SJSA1 (cell line): ENCODE results near the gene RAMP3. TPM values are rescaled to one million over a fixed set of nuclear protein-coding genes. Genes with fewer than 3 reads are reported as not detected.
A peak's percentile ranks its signal among the peaks of the same experiment; 100 is the strongest.
"Not testable (repeated sequence)": the region's sequence is repeated elsewhere in the genome, so short reads cannot be mapped to it uniquely, and the experiment has no call there.

Experiments
- DNase-seq, 2 experiments: peaks; one replicate each; pipeline ENCODE4 v3.0.0-alpha.2; 2015 to 2020; ENCODE audit warnings: low spot score in 2 of 2, low read depth in 1 of 2
- H3K27ac ChIP-seq: fragments of 250-450 bp; sonication (Bioruptor Pico); 2 replicates; pipeline ENCODE4 v1.5.1; 2020; ENCODE audit warnings: mild to moderate bottlenecking, moderate library complexity
- H3K27me3 ChIP-seq: fragments of 250-450 bp; sonication (Bioruptor Pico); replicated peaks from 2 replicates; pipeline ENCODE4 v1.5.1; 2020; ENCODE audit warnings: mild to moderate bottlenecking, moderate library complexity
- H3K36me3 ChIP-seq: fragments of 250-450 bp; sonication (Bioruptor Pico); 2 replicates; pipeline ENCODE4 v1.5.1; 2020; ENCODE audit warnings: mild to moderate bottlenecking
- H3K4me1 ChIP-seq: fragments of 250-450 bp; sonication (Bioruptor Pico); replicated peaks from 2 replicates; pipeline ENCODE4 v1.6.1; 2021; ENCODE audit warnings: mild to moderate bottlenecking
- H3K4me3 ChIP-seq: fragments of 250-450 bp; sonication (Bioruptor Pico); 2 replicates; pipeline ENCODE4 v1.5.1; 2020; ENCODE audit warnings: mild to moderate bottlenecking
- H3K9me3 ChIP-seq: fragments of 250-450 bp; sonication (Bioruptor Pico); replicated peaks from 2 replicates; pipeline ENCODE4 v1.5.1; 2020; ENCODE audit warnings: mild to moderate bottlenecking
- total RNA-seq: library from RNA; depleted of rRNA; stranded (reverse); fragments of >200 nt; shearing (Covaris generic); gene quantifications from 2 replicates; pipeline ENCODE4 v1.2.3, GENCODE V29; 2014; rRNA removed

RAMP3 gene
- total RNA-seq = not detected in 2 replicates

DNA sequence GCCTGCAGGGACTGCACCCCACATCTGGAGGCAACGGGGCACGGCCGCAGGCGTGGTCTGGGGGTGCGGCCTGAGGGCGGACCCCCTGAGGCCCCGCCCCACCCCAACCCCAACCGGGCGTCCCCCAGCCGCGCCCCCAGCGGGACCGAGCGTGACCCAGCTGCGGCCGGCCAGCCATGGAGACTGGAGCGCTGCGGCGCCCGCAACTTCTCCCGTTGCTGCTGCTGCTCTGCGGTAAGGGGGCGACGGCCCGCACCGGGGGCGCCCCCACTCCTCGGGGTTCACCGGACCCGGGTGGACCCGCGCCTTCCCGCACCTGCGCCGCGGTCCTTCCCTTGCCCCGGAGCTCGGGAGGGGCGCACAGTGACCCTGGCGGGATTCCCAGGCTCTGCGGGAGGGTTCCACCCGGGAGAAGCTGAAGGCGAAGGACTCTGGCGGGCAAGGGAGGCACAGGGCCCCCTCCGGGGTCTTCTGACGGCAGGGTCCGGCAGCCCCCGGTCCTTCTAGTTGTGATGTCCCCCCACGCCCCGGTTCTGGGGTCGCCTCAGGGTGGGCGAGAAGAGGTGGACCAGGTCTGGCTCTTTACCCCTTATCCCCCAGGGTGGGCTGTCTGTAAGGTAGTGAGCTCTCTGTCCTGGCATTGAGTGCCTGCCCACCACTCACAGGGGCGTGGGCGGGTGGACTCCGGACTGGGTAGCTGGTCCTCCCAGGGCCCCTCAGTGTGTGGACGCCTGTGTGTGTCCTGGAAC, at the start of gene RAMP3:
Gene RAMP3, plus strand, starts transcription at position 139 of the 749 bp plus-strand sequence. Its CDS starts 38 bp downstream, at position 177.
- no peak for DNase-seq
- no peaks in the 10 kb centered on the region for H3K36me3 ChIP-seq
- H3K9me3 ChIP-seq = no peaks in the 10 kb centered on the region
- H3K27ac ChIP-seq = no peak within 1 kb of the TSS
- peaks cover 21% of the 10 kb centered on the region for H3K27me3 ChIP-seq
- no peaks in the 10 kb centered on the region for H3K4me1 ChIP-seq
- H3K4me3 ChIP-seq = no peak within 1 kb of the TSS

- Histone ChIP-seq H3K4me3 (no peak overlapping the region), H3K36me3 (peaks cover 64% of the 10 kb centered on the region), H3K9me3 (no peaks in the 10 kb centered on the region), H3K27me3 (peaks cover 5% of the 10 kb centered on the region), H3K27ac (no peak overlapping the region), H3K4me1 (peaks cover 7% of the 10 kb centered on the region; the same call in 1 of the 2 replicates)
- DNase-seq = no peak
These were observed 48.7 kb upstream of the RAMP3 start for GRCh38 chr7:45108863-45109262.

DNA sequence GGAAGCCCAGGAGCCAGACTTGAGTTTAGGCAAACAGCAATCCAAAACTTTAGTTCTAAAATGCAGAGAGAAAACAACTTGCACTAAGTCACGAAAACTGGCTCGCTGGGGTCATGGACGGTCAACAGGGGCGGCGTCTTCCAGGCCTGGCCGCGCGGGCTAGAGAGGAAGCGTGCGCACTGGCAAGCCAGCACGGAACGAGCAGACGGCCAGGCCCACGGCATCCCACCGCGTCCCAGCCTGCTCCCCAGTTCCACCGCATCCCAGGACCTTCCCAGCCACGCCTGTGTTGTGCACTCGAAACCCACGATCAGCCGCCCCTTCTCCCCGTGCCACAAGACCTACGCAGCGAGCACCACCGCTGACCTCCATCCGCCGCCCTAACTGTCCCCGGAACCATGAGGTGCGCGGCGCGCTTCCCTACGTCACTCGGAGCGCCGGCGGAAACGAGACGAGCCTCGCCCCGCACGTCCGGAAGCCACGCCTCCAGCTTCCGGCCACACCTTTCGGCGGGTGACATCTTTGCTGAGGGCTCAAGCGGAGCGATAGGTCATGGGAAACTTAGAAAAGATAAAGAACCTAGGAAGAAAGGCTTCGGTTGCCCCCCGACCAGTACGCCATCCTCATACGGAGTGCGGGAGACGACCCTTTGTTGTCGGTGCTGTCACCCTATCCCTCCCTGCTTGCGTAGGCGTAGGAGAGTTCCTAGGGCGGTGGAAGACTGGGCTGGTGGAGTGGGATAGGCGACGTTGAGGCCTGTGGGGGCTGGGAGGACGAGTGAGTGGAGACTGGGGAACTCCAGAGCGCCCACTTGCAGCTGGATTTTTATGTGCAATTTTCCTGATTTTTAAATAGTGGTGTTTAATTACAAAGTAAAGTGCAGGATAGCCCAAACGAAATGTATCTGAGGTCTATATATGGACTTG, 46.0 kb upstream of the RAMP3 start, which contains the start of gene TBRG4:
Gene TBRG4, minus strand, starts transcription at position 400 of the 926 bp plus-strand sequence. CDS start 2,460 bp downstream, outside the sequence.
- DNase-seq = peak; percentile 93 to 98
- peaks cover 7% of the 10 kb centered on the region; the same call in 1 of the 2 replicates for H3K4me1 ChIP-seq
- H3K4me3 ChIP-seq = peak within 1 kb of the TSS; percentile 83
- H3K27me3 ChIP-seq = peaks cover 9% of the 10 kb centered on the region
- no peaks in the 10 kb centered on the region for H3K9me3 ChIP-seq
- peaks cover 37% of the 10 kb centered on the region for H3K36me3 ChIP-seq
- H3K27ac ChIP-seq = peak within 1 kb of the TSS; percentile 83

DNA sequence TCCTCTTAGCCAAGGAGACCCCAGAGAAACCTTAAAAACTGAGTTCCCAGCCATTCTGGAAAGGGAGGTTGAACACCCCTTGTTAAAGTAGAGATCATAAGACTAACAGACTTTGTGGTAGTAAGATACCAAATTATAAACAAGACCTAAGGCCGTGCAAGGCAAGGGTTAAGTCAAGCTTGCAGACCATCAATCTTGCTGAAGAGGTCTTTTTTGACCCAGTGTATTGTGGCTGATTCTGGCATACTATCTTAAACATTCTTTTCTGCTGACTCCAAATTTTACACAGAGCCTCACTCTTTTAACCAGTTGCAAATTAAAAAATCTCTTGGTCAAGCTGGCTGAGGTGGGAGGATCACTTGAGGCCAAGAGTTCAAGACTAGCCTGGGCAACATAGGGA, 44.9 kb upstream of the RAMP3 start:
- Histone ChIP-seq H3K4me3 (no peak overlapping the region), H3K36me3 (peaks cover 26% of the 10 kb centered on the region), H3K27ac (no peak overlapping the region), H3K27me3 (peaks cover 9% of the 10 kb centered on the region), H3K9me3 (no peaks in the 10 kb centered on the region), H3K4me1 (peaks cover 7% of the 10 kb centered on the region; the same call in 1 of the 2 replicates)
- no peak for DNase-seq

- H3K9me3 ChIP-seq, DNase-seq, H3K4me1 ChIP-seq: not testable (repeated sequence)
These were observed 43.3 kb upstream of the RAMP3 start for GRCh38 chr7:45114257-45114656.

DNA sequence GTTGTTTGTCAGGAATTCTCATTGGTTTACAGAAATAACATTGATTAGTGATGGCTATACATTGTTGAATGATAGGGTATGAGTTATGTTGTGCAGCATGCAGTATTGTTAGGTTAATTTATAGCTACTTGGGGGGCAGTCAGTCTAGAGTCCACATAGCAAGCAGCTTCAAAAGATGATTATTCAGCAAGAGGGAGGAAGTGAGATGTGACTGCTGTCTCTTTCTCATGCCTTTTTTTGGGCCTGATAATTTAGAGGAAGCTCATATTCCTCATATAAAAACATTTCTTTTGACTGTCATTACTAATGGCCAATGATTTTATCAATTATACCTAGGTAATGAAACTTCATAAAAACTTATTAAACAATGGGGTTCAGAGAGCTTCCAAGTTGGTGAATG, 42.7 kb upstream of the RAMP3 start:
- H3K4me3 ChIP-seq = no peak overlapping the region
- peaks cover 8% of the 10 kb centered on the region for H3K36me3 ChIP-seq
- peaks cover 7% of the 10 kb centered on the region; the same call in 1 of the 2 replicates for H3K4me1 ChIP-seq
- DNase-seq = no peak
- H3K9me3 ChIP-seq = no peaks in the 10 kb centered on the region
- H3K27ac ChIP-seq = no peak overlapping the region
- peaks cover 9% of the 10 kb centered on the region for H3K27me3 ChIP-seq

More at GRCh38 chr7:45114257-45114656, 43.3 kb upstream of the RAMP3 start:
- H3K27ac ChIP-seq, H3K27me3 ChIP-seq, H3K4me3 ChIP-seq: not testable (repeated sequence)
- H3K36me3 ChIP-seq = peaks cover 10% of the 10 kb centered on the region

DNA sequence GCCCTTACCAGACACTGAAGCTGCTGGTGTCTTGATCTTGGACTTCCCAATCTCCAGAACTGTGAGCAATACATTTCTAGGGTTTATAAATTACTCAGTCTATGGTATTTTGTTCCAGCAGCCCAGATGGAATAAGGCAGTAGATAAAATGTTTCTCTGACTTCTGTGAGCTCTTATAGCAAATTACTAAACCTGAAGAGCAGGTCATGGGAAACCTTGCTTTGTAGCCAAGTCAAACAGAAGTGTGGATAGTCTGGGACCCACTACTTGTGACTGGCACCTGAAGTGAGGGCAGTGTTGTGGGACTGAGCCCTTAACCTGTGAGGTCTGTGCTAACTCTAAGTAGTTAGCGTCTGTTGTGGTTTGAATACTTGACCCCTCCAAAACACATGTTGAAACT, 41.5 kb upstream of the RAMP3 start:
- H3K4me1 ChIP-seq = 0 out of 2 replicates have a peak, but pooled peaks cover 3% of the 10 kb centered on the region

DNA sequence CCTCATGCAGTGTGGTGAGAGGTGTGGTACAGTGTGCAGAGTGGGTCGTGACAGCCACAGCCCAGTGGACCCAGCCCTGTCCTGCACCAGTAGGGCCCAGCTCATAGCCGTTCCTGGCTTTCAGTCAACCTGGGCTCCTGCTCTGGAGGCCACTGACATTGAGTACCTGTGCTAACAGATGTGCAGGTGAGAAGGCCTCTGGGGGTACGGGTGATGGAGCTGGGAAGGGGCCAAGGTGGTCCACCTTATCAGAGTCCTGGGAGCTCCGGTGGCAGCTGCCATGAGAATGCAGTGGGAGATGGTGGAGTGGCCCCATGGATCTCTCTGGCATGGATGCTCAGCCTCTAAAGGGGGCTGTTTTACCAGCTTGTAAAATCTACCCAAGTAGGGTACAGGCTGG, 40.0 kb upstream of the RAMP3 start:
- no peak overlapping the region for H3K4me3 ChIP-seq
- H3K4me1 ChIP-seq = no peaks in the 10 kb centered on the region
- no peak overlapping the region for H3K27ac ChIP-seq
- no peak for DNase-seq
- H3K36me3 ChIP-seq = no peaks in the 10 kb centered on the region
- no peaks in the 10 kb centered on the region for H3K9me3 ChIP-seq
- H3K27me3 ChIP-seq = peaks cover 9% of the 10 kb centered on the region

More for the DNA sequence above, 41.5 kb upstream of the RAMP3 start:
- no peaks in the 10 kb centered on the region for H3K9me3 ChIP-seq
- H3K4me3 ChIP-seq = no peak overlapping the region
- DNase-seq = no peak
- peaks cover 4% of the 10 kb centered on the region for H3K36me3 ChIP-seq
- peaks cover 9% of the 10 kb centered on the region for H3K27me3 ChIP-seq
- no peak overlapping the region for H3K27ac ChIP-seq

DNA sequence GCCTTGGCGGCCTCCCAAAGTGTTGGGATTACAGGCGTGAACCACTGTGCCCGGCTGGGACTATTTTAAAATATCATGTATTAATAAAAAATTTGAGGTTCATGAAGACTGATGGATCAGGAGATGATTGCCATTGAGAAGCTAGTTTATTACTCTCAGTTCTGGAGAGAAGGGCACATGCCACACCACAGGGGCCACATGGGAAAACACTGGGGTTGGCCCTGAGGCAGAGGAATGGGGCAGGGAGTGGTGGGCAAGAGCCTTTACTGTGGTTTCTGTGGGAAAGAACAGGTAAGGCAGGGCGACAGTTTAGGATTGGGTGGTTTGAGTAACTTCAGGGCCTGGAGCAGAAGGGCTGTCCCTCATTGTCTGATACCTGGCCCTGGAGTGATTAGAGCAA, 39.3 kb upstream of the RAMP3 start:
- no peaks in the 10 kb centered on the region for H3K4me1 ChIP-seq
- no peak overlapping the region for H3K4me3 ChIP-seq
- peaks cover 7% of the 10 kb centered on the region for H3K27me3 ChIP-seq
- no peak for DNase-seq
- no peaks in the 10 kb centered on the region for H3K9me3 ChIP-seq
- no peak overlapping the region for H3K27ac ChIP-seq
- no peaks in the 10 kb centered on the region for H3K36me3 ChIP-seq

GRCh38 chr7:45118889-45119331, 38.7 kb upstream of the RAMP3 start:
- H3K4me3 ChIP-seq = no peak overlapping the region
- DNase-seq = no peak
- no peak overlapping the region for H3K27ac ChIP-seq
- H3K36me3 ChIP-seq = no peaks in the 10 kb centered on the region
- H3K27me3 ChIP-seq = peaks cover 4% of the 10 kb centered on the region; the same call in 1 of the 2 replicates
- no peaks in the 10 kb centered on the region for H3K9me3 ChIP-seq
- H3K4me1 ChIP-seq = no peaks in the 10 kb centered on the region

DNA sequence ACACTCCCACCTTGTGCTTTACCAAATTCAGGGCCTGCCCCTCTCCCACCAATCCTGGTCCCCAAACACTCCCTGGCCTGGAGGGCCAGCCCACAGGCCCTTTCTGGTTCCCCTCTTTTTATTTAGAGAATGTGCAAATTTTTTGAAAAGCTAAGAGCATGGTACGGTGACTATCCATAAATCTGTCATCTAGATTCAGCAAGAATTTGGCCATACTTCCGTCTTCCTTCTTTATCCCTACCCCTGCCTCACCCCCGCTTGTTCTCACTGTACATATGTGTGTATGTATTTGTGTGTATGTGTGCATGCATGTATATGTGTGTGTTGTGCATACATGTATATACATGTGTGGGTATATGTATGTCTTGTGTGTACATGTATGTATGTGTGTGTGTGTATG, 38.0 kb upstream of the RAMP3 start:
- Histone ChIP-seq H3K27me3 (no peaks in the 10 kb centered on the region; the same call in 1 of the 2 replicates), H3K27ac (no peak overlapping the region), H3K4me1 (no peaks in the 10 kb centered on the region), H3K36me3 (no peaks in the 10 kb centered on the region), H3K4me3 (no peak overlapping the region), H3K9me3 (no peaks in the 10 kb centered on the region)
- no peak for DNase-seq

GRCh38 chr7:45122975-45123860, 34.4 kb upstream of the RAMP3 start:
- Histone ChIP-seq H3K27ac (no peak overlapping the region), H3K9me3 (no peaks in the 10 kb centered on the region), H3K4me1 (no peaks in the 10 kb centered on the region)

More at GRCh38 chr7:45122975-45123860, 34.4 kb upstream of the RAMP3 start:
- no peak overlapping the region for H3K4me3 ChIP-seq
- H3K27me3 ChIP-seq = no peaks in the 10 kb centered on the region
- H3K36me3 ChIP-seq = no peaks in the 10 kb centered on the region
- no peak for DNase-seq
